ENCODE measurements around the gene BSN.

The BSN gene

DNA sequence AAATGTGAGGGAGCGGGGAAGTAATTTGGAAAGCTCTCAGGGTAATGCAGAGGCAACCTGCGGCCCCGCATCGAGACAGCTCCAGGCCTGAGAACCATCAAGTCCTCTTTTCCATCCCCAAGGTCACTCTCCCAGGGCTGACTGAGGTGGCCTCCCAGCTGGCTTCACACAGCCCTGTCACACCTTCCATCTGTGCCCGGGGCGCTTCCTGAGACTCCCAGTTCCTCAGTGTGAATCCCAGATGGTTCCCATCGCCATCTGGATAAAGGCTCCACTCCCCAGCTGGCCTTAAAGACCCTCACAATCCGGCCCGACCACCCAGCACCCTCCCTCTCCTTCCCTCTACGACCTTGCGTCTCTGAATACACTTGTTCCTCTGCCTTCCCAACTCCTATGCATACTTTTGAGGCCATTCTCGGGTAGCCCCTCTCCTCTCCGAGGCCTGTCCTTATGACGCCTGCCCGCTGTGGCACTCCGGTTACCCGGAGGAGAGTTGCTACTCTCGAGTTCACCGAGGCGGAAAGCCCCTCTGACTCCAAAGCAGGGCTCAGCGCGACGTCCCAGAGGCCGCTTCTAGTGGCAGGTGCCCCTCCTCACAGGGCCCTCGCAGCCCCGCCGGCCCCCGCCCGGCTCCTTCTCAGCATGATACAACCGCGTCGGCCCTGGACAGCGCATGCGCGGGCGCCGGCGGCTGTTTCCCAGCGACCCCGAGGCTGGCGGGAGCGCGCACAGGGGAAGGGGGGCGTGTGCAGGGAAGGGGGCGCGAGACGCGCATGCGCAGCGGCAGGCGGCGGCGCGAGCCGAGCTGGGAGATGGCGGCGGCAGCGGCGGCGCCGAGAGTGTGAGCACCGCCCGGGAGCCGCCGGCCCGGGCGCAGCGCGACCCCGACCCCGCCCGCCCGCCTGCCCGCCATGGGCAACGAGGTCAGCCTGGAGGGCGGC, at the start of gene BSN:
TSS of gene BSN (plus strand) at position 786 of the 941 bp plus-strand sequence. CDS start at position 912, 126 bp downstream.
- DNase-seq (ENCODE audit: low spot score): peak; percentile 100

DNA sequence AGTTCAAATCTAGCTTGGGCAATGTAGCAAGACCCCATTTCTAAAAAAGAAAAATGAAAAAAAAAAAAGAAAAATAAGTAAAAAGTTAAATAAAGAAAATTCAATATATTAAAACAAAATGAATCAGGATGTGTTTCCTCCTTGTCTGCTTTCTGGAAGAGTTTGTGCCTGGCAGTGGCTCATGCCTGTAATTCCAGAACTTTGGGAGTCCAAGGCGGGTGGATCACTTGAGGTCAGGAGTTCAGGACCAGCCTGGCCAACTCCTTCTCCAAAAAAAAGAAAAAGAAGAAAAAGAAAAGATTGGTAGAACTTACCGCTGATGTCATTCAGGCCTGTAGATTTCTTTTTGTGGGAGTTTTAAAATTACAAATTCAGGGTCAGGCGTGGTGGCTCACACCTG, 47.4 kb upstream of the BSN start:
- no peak for DNase-seq (ENCODE audit: low spot score)

GRCh38 chr3:49509028-49509561, 45.2 kb upstream of the BSN start:
- no peak for DNase-seq (ENCODE audit: low spot score)

DNA sequence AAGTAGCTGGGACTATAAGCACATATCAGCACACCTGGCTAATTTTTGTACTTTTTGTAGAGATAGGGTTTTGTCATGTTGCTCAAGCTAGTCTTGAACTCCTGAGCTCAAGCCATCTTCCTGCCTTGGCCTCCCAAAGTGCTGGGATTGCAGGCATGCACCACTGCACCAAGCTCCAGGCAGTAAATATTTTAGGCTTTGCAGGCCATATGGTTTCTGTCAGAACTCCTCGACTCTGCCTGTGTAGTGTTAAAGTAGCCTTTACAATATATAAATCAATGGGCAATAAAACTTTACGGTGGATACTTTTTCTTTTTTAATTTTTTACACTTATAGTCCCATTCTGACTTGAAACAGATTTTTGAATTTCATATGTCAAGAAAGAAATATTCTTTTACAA, 42.6 kb upstream of the BSN start:
- DNase-seq (ENCODE audit: low spot score): no peak

DNA sequence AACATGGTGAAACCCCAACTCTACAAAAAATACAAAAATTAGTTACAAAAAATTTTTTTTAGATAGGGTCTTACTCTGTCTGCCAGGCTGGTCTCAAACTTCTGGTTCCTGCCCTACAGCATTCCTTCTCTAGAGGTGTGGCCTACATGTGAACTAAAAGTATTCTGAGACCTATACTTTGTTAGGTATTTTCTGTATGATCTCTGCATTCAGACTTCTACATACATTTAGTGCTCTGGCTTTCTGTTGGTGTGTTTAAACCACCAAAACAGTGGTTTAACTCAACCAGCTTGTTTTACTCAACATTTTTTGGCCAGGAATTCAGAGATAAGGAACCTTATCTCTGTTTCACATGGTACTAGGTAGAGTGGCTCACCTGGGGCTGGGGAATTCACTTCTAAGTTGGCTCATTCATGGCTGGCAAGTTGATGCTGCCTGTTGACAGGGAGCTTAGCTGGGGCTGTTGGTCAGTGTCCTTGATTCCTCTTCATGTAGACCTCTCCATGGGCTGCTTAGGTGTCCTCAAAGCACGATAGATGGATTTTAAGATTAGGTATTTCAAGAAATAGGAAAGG, 41.4 kb upstream of the BSN start:
- DNase-seq (ENCODE audit: low spot score): no peak

GRCh38 chr3:49513494-49514124, 40.7 kb upstream of the BSN start:
- no peak for DNase-seq (ENCODE audit: low spot score)

DNA sequence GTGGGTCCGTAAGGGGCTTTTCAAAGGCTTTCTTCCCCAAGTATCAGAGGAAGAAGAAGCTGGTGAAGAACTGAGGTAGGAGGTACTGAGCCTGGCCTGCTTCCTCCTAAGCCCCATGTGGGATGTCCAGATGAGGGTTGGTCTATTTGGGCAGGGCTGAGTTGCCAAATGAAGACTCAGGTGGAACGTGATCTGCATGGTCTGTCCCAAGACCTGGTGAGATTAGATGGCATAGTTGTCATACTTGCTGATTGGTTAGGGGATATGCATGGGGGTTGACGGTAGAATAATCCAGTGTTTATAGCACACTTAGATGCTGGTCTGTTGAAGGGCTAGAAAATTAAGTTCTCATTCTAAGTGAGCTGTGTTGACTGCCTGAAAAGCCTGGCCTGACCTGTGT, 36.3 kb upstream of the BSN start:
- no peak for DNase-seq (ENCODE audit: low spot score)

- no peak for DNase-seq (ENCODE audit: low spot score)
Measured at GRCh38 chr3:49518441-49518840, 35.8 kb upstream of the BSN start.

- no peak for DNase-seq (ENCODE audit: low spot score)
Measured at GRCh38 chr3:49519296-49519695, 35.0 kb upstream of the BSN start.

GRCh38 chr3:49519916-49520385, 34.3 kb upstream of the BSN start:
- DNase-seq (ENCODE audit: low spot score): no peak

- no peak for DNase-seq (ENCODE audit: low spot score)
Measured at GRCh38 chr3:49523756-49524747, 30.2 kb upstream of the BSN start.

GRCh38 chr3:49529567-49529966, 24.7 kb upstream of the BSN start:
- DNase-seq (ENCODE audit: low spot score): no peak

DNA sequence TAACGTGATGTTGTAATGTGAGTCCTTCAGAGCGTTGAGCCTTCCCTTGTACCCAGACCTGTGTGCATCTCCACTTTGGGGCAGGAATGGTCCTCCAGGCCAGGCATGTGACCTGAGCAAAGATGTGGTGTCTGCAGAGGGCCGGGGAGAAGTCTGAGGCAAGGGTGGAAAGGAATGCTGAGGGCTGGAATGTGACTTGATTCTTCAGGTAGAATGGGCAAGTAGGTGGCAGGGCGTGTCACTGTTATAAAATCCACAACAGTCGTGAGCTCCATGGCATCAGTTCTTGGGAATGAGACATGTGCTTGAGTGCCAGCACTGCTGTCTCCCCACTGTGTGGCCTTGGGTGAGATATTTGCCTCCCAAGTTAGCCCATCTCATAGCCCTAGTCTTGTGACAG, 24.0 kb upstream of the BSN start:
- no peak for DNase-seq (ENCODE audit: low spot score)

- DNase-seq (ENCODE audit: low spot score): no peak
Measured at GRCh38 chr3:49530701-49531100, 23.6 kb upstream of the BSN start.

GRCh38 chr3:49531218-49531617, 23.1 kb upstream of the BSN start:
- DNase-seq (ENCODE audit: low spot score): no peak

- DNase-seq (ENCODE audit: low spot score): no peak
Measured at GRCh38 chr3:49531715-49532114, 22.6 kb upstream of the BSN start.

GRCh38 chr3:49533031-49533430, 21.2 kb upstream of the BSN start:
- DNase-seq (ENCODE audit: low spot score): no peak

- no peak for DNase-seq (ENCODE audit: low spot score)
Measured at GRCh38 chr3:49533786-49534519, 20.3 kb upstream of the BSN start.

DNA sequence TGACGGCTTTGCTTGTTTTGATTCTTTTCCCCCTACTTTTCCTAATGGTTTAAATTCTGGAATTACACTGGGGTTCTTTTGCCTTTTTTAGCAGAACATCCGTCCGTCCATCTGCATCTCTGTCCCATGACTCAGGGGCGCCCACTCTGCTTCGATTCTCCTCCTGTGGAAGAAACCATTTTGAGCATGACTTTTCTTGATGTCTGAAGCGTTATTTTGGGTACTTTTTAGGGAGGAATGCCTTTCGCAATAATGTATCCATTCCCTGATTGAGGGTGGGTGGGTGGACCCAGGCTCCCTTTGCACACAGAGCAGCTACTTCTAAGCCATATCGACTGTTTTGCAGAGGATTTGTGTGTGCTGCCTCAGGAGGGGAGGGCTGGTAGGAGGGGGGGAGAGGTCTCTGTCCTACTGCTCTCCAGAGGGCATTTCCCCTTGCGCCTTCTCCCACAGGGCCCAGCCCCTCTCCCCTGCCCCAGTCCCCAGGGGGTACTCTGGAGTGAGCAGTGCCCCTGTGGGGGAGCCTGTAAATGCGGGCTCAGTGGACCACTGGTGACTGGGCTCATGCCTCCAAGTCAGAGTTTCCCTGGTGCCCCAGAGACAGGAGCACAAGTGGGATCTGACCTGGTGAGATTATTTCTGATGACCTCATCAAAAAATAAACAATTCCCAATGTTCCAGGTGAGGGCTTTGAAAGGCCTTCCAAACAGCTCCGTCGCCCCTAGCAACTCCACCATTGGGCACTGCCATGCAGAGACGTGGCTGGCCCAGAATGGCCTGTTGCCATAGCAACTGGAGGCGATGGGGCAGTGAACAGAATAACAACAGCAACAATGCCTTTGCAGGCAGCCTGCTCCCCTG, 19.5 kb upstream of the BSN start:
- DNase-seq (ENCODE audit: low spot score): no peak

All from AG08395 (cell line).